CD4-positive, CD25-positive, alpha-beta regulatory T cell (primary cell): ENCODE data around the gene RERE. TPM values are rescaled to one million over a fixed set of nuclear protein-coding genes. Genes with fewer than 3 reads are reported as not detected.
"Not testable (repeated sequence)": the region's sequence is repeated elsewhere in the genome, so short reads cannot be mapped to it uniquely, and the experiment has no call there.

Source experiments
- ATAC-seq, 2 donors: fragments of 150-1000 bp; cut with Tn5 transposase; one replicate each; pipeline ENCODE4 v1.10.0; 2021; ENCODE audit warnings: low read depth in 2 of 2, moderate number of reproducible peaks in 2 of 2, moderate library complexity in 1 of 2
- DNase-seq, 3 donors: peaks; one replicate each; pipeline versions ENCODE4 v3.0.0 to v3.0.0-alpha.2; 2012 to 2022; ENCODE audit warnings: mixed read lengths in 1 of 3
- H3K27ac ChIP-seq: one replicate; pipeline ENCODE4 v1.7.0; 2013; ENCODE audit warnings: mild to moderate bottlenecking, low read length; ENCODE audit not compliant: insufficient read depth, poor library complexity, severe bottlenecking
- H3K27me3 ChIP-seq: one replicate; pipeline ENCODE4 v1.7.0; 2013; ENCODE audit warnings: low read length; ENCODE audit not compliant: control insufficient read depth, insufficient read depth
- H3K36me3 ChIP-seq: one replicate; pipeline ENCODE4 v1.7.0; 2013; ENCODE audit warnings: mild to moderate bottlenecking, low read length, moderate library complexity; ENCODE audit not compliant: control insufficient read depth, insufficient read depth
- H3K4me1 ChIP-seq: 2 replicates; pipeline ENCODE4 v1.7.0; 2013; ENCODE audit warnings: mild to moderate bottlenecking, low read length; ENCODE audit not compliant: insufficient read depth, control insufficient read depth, poor library complexity, severe bottlenecking
- H3K4me3 ChIP-seq: one replicate; pipeline ENCODE4 v1.7.0; 2013; ENCODE audit warnings: low read depth, mild to moderate bottlenecking, low read length, moderate library complexity
- H3K9me3 ChIP-seq, 2 experiments: 1 replicate in 1 of 2; 2 replicates in 1 of 2; pipeline ENCODE4 v1.7.0; 2013; ENCODE audit warnings: low read length in 2 of 2, mild to moderate bottlenecking in 1 of 2, moderate library complexity in 1 of 2; ENCODE audit not compliant: control insufficient read depth in 2 of 2
- H3K27ac Mint-ChIP-seq, 3 donors: one replicate each; pipeline ENCODE4 v1.8.0; 2020 to 2022; ENCODE audit warnings: mild to moderate bottlenecking in 3 of 3, mixed read lengths in 3 of 3, moderate library complexity in 2 of 3
- H3K27me3 Mint-ChIP-seq: one replicate; pipeline ENCODE4 v1.8.0; 2022; ENCODE audit warnings: mild to moderate bottlenecking, mixed read lengths
- H3K36me3 Mint-ChIP-seq: one replicate; pipeline ENCODE4 v1.8.0; 2020; ENCODE audit warnings: mixed read lengths
- H3K4me1 Mint-ChIP-seq, 4 donors: one replicate each; pipeline ENCODE4 v1.8.0; 2020 to 2022; ENCODE audit warnings: mixed read lengths in 4 of 4, mild to moderate bottlenecking in 1 of 4
- H3K4me3 Mint-ChIP-seq, 4 donors: one replicate each; pipeline ENCODE4 v1.8.0; 2020 to 2022; ENCODE audit warnings: mild to moderate bottlenecking in 4 of 4, mixed read lengths in 4 of 4, moderate library complexity in 3 of 4
- H3K9me3 Mint-ChIP-seq, 7 donors: one replicate each; pipeline ENCODE4 v1.8.0; 2020 to 2022; ENCODE audit warnings: mixed read lengths in 7 of 7, mild to moderate bottlenecking in 3 of 7, moderate library complexity in 2 of 7
- polyA plus RNA-seq, 4 donors: library from polyadenylated mRNA; unstranded; fragments of 300-500 nt; fragmentation: Illumina TruSeq; gene quantifications; one replicate each; pipeline ENCODE4 v1.2.3, GENCODE V29; 2021
- total RNA-seq: library from RNA; stranded (reverse); gene quantifications from one replicate; pipeline ENCODE4 v1.2.3, GENCODE V29; 2022

The RERE gene
- total and polyA plus RNA-seq, 5 donors from 2014 or later = 3.1 to 127 (median 5.7) TPM

DNA sequence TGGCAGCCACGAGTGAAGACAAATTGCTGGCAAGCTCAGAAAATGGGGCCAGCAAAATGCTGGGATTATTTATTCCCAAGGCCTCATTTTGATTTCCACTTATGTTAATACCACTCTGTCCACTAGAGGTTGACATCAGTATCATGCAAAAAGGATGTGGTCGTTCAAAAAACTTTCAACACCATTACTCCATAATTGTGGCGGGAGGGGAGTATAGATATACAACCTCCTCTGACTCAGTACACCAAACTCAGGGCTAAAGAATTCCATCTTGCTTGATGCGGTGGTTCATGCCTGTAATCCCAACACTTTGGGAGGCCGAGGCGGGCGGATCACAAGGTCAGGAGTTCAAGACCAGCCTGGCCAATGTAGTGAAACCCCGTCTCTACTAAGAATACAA, 200.6 kb downstream of the RERE start:
- not testable (repeated sequence) for H3K27me3 ChIP-seq, H3K4me3 ChIP-seq, H3K27ac ChIP-seq, H3K4me1 Mint-ChIP-seq, H3K36me3 ChIP-seq, DNase-seq, H3K9me3 ChIP-seq, H3K27me3 Mint-ChIP-seq, H3K9me3 Mint-ChIP-seq, H3K4me1 ChIP-seq, ATAC-seq, H3K4me3 Mint-ChIP-seq
- peak overlapping the region in 1 of 3 donors; percentile 2 for H3K27ac Mint-ChIP-seq
- H3K36me3 Mint-ChIP-seq = peaks cover 16% of the 10 kb centered on the region

DNA sequence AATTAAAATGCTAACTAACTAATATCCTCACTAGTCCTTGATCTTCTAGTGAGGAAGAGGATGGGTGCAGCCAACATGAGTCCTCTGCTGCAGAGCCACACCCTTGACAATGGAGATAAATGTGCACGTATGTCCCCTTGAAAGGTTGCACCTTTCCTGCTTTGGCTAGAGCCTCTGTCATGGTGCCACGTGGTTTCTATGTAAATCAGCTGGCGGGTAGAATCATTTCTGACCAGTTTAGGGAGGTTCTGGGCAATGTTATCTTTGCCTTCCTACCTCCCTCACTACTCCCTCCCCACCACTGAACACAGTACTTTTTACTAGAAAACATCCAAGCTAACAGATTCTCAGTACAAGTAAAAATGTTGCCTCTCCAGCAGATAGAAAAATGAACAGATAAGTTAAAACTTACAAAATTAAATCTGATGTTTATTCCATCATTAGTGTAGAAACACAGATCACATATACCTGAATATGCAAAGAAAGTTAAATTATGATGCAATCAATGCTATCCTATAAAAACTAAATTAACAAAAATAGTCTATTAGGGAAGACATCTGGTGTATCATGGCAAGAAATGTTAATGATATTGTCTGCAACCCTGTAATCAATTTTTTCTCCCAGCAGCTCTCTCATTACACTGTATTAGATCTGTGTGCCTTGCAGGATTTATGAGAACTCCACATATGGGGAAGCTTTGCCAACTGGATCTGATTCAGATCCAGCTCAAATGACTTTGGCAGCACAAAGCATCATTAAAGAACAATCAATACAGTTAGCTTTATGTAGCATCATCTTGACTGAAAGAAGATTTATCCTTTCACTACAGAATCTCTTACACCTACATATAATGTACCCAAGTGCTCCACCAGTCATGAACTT, 205.6 kb downstream of the RERE start:
- not testable (repeated sequence) for H3K9me3 Mint-ChIP-seq, H3K4me1 ChIP-seq, ATAC-seq, H3K9me3 ChIP-seq, H3K27ac ChIP-seq, H3K27me3 Mint-ChIP-seq, H3K27me3 ChIP-seq, H3K36me3 ChIP-seq, H3K4me3 Mint-ChIP-seq, H3K4me3 ChIP-seq
- Mint-ChIP-seq H3K36me3 (peaks cover 18% of the 10 kb centered on the region), H3K27ac (peak overlapping the region in 2 of 3 donors; percentile 62 to 71), H3K4me1 (peaks cover 2 to 16% (median 10%) of the 10 kb centered on the region in 4 donors)
- DNase-seq = peak in 1 of 3 donors; percentile 55

DNA sequence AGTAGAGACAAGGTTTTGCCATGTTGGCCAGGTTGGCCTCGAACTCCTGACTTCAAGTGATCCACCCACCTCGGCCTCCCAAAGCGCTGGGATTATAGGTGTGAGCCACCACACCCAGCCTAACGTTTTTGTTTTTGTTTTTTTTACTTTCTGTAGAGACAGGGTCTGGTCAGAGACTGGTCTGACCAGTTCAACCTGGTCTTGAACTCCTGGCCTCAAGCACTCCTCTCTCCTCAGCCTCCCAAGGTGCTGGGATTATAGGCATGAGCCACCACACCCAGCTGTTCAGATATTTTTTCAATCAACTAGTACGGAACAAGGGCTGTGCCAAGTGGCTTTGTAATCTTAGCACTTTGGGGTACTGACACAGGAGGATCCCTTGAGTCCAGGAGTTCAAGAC, 209.5 kb downstream of the RERE start:
- Histone ChIP-seq H3K9me3 (no peaks in the 10 kb centered on the region), H3K27me3 (no peaks in the 10 kb centered on the region), H3K4me1 (peaks cover 17% of the 10 kb centered on the region), H3K27ac (no peak overlapping the region), H3K36me3 (no peaks in the 10 kb centered on the region), H3K4me3 (no peak overlapping the region)
- peaks cover 18 to 42% (median 30%) of the 10 kb centered on the region in 4 donors for H3K4me1 Mint-ChIP-seq
- H3K27me3 Mint-ChIP-seq = no peaks in the 10 kb centered on the region
- ATAC-seq (no peak), DNase-seq (no peak)
- no peak overlapping the region for H3K4me3 Mint-ChIP-seq
- peaks cover 0 to 3% (median 0%) of the 10 kb centered on the region in 7 donors for H3K9me3 Mint-ChIP-seq
- peaks cover 6% of the 10 kb centered on the region for H3K36me3 Mint-ChIP-seq
- H3K27ac Mint-ChIP-seq = no peak overlapping the region

DNA sequence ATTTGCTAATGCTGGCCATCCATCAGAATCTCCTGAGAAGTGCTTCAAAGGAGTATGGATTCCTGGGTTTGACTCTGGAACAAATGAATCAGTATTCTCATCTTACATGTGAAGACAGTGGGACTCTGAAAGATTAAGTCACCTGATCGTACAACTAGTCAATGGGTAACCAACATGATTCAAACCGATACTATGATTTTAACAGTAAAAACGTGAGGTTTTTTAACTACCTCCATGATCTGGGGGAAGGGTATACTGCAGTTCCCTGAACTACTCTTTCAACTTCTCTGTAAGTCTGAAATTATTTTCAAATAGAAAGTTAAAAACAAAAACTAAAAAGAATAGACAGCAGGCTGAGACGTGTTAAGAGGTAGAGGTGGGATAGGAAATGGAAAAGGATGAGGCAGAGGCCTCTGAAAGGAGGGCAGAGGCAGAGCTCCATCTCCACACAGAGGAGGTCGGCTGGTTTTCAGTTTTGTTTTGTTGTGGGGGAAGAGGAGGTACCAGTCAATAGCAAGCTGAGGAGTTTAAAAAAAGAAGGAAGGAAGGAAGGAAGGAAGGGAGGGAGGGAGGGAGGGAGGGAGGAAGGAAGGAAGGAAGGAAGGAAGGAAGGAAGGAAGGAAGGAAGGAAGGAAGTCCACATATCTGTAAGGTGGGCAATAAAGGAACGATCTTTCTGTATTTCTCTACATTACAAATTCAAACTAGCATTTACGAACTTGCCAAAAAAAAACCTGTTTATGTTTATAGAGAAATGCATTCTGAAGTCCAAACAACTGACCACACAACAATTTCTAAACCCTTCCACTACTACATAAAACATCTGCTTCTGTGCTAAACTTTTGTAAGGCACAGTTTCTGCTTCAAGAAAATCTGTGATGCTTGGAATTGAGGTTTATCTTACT, 213.1 kb downstream of the RERE start:
- Mint-ChIP-seq H3K9me3 (peaks cover 0 to 2% (median 0%) of the 10 kb centered on the region in 7 donors), H3K4me3 (peak overlapping the region; percentile 65 to 89 (median 76)), H3K27ac (peak overlapping the region; percentile 85 to 99 (median 94)), H3K27me3 (no peaks in the 10 kb centered on the region), H3K36me3 (no peaks in the 10 kb centered on the region), H3K4me1 (peaks cover 33 to 52% (median 42%) of the 10 kb centered on the region in 4 donors)
- Histone ChIP-seq H3K4me3 (peak overlapping the region; percentile 72), H3K27ac (peak overlapping the region; percentile 62), H3K36me3 (no peaks in the 10 kb centered on the region), H3K4me1 (peaks cover 32% of the 10 kb centered on the region), H3K27me3 (no peaks in the 10 kb centered on the region), H3K9me3 (no peaks in the 10 kb centered on the region)
- DNase-seq (peak in 2 of 3 donors; percentile 42 to 89), ATAC-seq (peak; percentile 79 to 87)

DNA sequence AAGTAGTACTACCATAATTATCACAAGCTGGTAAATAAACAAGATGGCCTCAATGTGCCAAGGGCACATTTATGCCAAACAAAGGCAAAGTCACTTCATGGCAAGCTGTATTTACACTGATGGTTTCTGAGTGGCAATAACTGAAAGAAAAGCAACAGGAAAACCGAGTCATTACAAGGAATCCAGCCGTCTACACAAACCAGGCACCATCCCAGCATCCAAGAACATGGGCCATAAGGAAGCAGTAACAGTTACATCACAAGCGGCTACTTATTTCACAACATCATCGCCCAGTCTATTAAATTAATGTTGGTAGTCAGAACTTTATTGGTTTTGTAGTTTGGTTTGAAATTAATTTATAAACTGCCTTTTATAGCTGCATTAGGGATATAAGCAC, 214.2 kb downstream of the RERE start:
- H3K4me1 Mint-ChIP-seq = peaks cover 35 to 61% (median 48%) of the 10 kb centered on the region in 4 donors

DNA sequence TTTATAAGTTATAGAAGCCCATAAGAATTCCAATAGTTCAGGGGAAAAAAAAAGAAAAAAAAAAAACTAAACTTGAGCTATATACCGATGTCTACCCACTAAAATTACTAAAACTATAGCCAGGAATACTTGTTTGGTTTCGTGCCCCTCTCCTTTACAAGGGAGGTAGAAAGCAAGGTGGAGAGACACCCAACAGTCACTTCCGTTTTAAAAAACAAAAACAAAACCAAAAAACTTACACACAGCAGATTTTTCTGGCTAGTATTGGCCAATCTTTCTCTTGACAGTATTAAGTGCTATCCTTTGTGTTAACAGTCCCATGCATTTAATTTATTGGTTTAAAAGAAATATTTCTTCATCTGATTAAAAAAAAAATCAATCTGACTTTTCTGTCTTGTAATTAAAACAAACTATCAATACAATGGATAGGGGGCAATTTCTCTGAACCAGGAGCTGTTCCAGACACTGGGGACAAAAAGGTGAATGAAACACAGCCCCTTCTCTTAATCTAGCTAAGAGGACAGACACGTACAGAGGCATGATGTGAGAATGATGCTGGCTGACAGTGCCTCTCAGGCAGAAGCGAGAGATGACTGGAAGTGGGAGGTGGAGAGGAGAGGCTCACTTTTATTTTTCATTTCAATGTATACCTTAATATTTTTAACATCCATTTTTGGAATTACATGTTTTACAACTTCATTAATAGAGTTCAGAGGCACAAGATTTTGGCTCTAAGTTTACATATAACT, 214.8 kb downstream of the RERE start:
- Mint-ChIP-seq H3K4me3 (peak overlapping the region; percentile 40 to 89 (median 75)), H3K27me3 (no peaks in the 10 kb centered on the region), H3K36me3 (no peaks in the 10 kb centered on the region), H3K9me3 (peaks cover 0 to 2% (median 0%) of the 10 kb centered on the region in 7 donors), H3K4me1 (peaks cover 35 to 65% (median 48%) of the 10 kb centered on the region in 4 donors), H3K27ac (peak overlapping the region; percentile 83 to 85 (median 83))
- peak in 2 of 3 donors; percentile 22 to 77 for DNase-seq
- ATAC-seq = peak; percentile 41 to 61
- Histone ChIP-seq H3K4me3 (peak overlapping the region; percentile 69), H3K36me3 (no peaks in the 10 kb centered on the region), H3K4me1 (peaks cover 32% of the 10 kb centered on the region), H3K27me3 (no peaks in the 10 kb centered on the region), H3K27ac (peak overlapping the region; percentile 62), H3K9me3 (no peaks in the 10 kb centered on the region)

More for the DNA sequence above, 214.2 kb downstream of the RERE start:
- Mint-ChIP-seq H3K4me3 (peak overlapping the region; percentile 40 to 89 (median 84)), H3K27me3 (no peaks in the 10 kb centered on the region), H3K9me3 (peaks cover 0 to 2% (median 0%) of the 10 kb centered on the region in 7 donors), H3K27ac (peak overlapping the region; percentile 83 to 85 (median 83)), H3K36me3 (no peaks in the 10 kb centered on the region)
- DNase-seq = no peak
- no peaks in the 10 kb centered on the region for H3K36me3 ChIP-seq
- peaks cover 32% of the 10 kb centered on the region for H3K4me1 ChIP-seq
- H3K4me3 ChIP-seq = peak overlapping the region; percentile 69
- ATAC-seq = no peak
- no peaks in the 10 kb centered on the region for H3K27me3 ChIP-seq
- H3K27ac ChIP-seq = peak overlapping the region; percentile 62
- H3K9me3 ChIP-seq = no peaks in the 10 kb centered on the region

DNA sequence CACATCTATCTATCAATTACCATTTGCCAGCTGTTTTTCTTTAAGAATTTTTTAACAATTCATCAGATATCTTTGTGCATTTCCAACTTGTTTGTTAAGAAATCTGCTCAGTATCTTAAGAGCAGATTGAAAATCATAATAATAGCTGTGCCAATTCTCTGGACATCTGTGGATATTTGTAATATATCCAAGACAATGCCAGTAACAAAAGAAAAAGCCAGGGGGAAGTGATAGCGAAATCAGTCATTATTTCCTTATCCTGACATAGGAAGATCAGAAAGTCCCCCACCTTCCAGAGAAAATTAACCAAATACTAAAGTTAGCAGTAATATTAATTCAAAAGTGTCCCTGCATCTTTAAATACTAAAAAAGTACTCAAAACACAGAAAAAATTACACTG, 217.1 kb downstream of the RERE start:
- no peaks in the 10 kb centered on the region for H3K36me3 ChIP-seq
- Mint-ChIP-seq H3K27me3 (no peaks in the 10 kb centered on the region), H3K9me3 (peaks cover 0 to 2% (median 0%) of the 10 kb centered on the region in 7 donors), H3K4me1 (peaks cover 38 to 70% (median 52%) of the 10 kb centered on the region in 4 donors), H3K4me3 (peak overlapping the region in 2 of 4 donors; percentile 30 to 36), H3K27ac (peak overlapping the region in 2 of 3 donors; percentile 40 to 61), H3K36me3 (no peaks in the 10 kb centered on the region)
- no peaks in the 10 kb centered on the region for H3K9me3 ChIP-seq
- H3K27me3 ChIP-seq = no peaks in the 10 kb centered on the region
- ATAC-seq (no peak), DNase-seq (no peak)
- H3K4me1 ChIP-seq = peaks cover 32% of the 10 kb centered on the region
- H3K4me3 ChIP-seq = no peak overlapping the region
- H3K27ac ChIP-seq = no peak overlapping the region
